Trophoblast cell (in vitro differentiated cells and primary cell): ENCODE measurements around the gene ANKS1B. TPM values are rescaled to one million over a fixed set of nuclear protein-coding genes. Genes with fewer than 3 reads are reported as not detected.
A peak's percentile ranks its signal among the peaks of the same experiment; 100 is the strongest.

Source experiments
- DNase-seq, 2 donors: peaks; one replicate each; pipeline ENCODE4 v3.0.0-alpha.2; 2016
- H2AFZ ChIP-seq: 2 replicates; pipeline ENCODE4 v1.6.1; 2013; ENCODE audit warnings: low read length, moderate library complexity, mild to moderate bottlenecking; ENCODE audit not compliant: insufficient read depth, poor library complexity
- H2AK5ac ChIP-seq: 2 replicates; pipeline ENCODE4 v1.6.1; 2013; ENCODE audit warnings: mild to moderate bottlenecking, low read length
- H2BK120ac ChIP-seq: 2 replicates; pipeline ENCODE4 v1.6.1; 2013; ENCODE audit warnings: low read length, mild to moderate bottlenecking, moderate library complexity; ENCODE audit not compliant: insufficient read depth, poor library complexity
- H2BK12ac ChIP-seq: 2 replicates; pipeline ENCODE4 v1.6.1; 2013; ENCODE audit warnings: mild to moderate bottlenecking, low read length, moderate library complexity
- H2BK5ac ChIP-seq: 2 replicates; pipeline ENCODE4 v1.6.1; 2013; ENCODE audit warnings: low read length, low read depth, moderate library complexity, mild to moderate bottlenecking; ENCODE audit not compliant: poor library complexity
- H3K14ac ChIP-seq: 2 replicates; pipeline ENCODE4 v1.6.1; 2013; ENCODE audit warnings: mild to moderate bottlenecking, low read length
- H3K18ac ChIP-seq: 2 replicates; pipeline ENCODE4 v1.6.1; 2013; ENCODE audit warnings: mild to moderate bottlenecking, low read length
- H3K23ac ChIP-seq: 2 replicates; pipeline ENCODE4 v1.6.1; 2013; ENCODE audit warnings: low read length
- H3K27ac ChIP-seq: 2 replicates; pipeline ENCODE4 v1.5.1; 2013; ENCODE audit warnings: low read depth, mild to moderate bottlenecking, inconsistent platforms, low read length, moderate library complexity
- H3K27me3 ChIP-seq: 2 replicates; pipeline ENCODE4 v1.6.1; 2013; ENCODE audit warnings: inconsistent platforms, mild to moderate bottlenecking, low read length, moderate library complexity; ENCODE audit not compliant: insufficient read depth
- H3K36me3 ChIP-seq, 2 experiments: 1 replicate in 1 of 2; 2 replicates in 1 of 2; pipeline ENCODE4 v1.6.1; 2013; ENCODE audit warnings: low read length in 2 of 2, mild to moderate bottlenecking in 2 of 2, moderate library complexity in 1 of 2; ENCODE audit not compliant: insufficient read depth in 2 of 2, control insufficient read depth in 1 of 2
- H3K4ac ChIP-seq: 2 replicates; pipeline ENCODE4 v1.6.1; 2013; ENCODE audit warnings: low read depth, mild to moderate bottlenecking, low read length, moderate library complexity
- H3K4me1 ChIP-seq, 2 experiments: 1 replicate in 1 of 2; 2 replicates in 1 of 2; pipeline ENCODE4 v1.6.1; 2013; ENCODE audit warnings: low read length in 2 of 2, mild to moderate bottlenecking in 2 of 2, moderate library complexity in 1 of 2; ENCODE audit not compliant: insufficient read depth in 2 of 2, control insufficient read depth in 1 of 2
- H3K4me2 ChIP-seq: 2 replicates; pipeline ENCODE4 v1.6.1; 2013; ENCODE audit warnings: inconsistent platforms, mild to moderate bottlenecking, low read length, moderate library complexity
- H3K4me3 ChIP-seq: 2 replicates; pipeline ENCODE4 v1.5.1; 2013; ENCODE audit warnings: mild to moderate bottlenecking, low read depth, low read length, inconsistent platforms
- H3K79me1 ChIP-seq: one replicate; pipeline ENCODE4 v1.6.1; 2013; ENCODE audit warnings: low read length
- H3K79me2 ChIP-seq: 2 replicates; pipeline ENCODE4 v1.6.1; 2013; ENCODE audit warnings: low read length, mild to moderate bottlenecking; ENCODE audit not compliant: control insufficient read depth, insufficient read depth, poor library complexity
- H3K9ac ChIP-seq: 2 replicates; pipeline ENCODE4 v1.6.1; 2013; ENCODE audit warnings: mild to moderate bottlenecking, low read length
- H3K9me3 ChIP-seq: 2 replicates; pipeline ENCODE4 v1.6.1; 2013; ENCODE audit warnings: low read depth, mild to moderate bottlenecking, control low read depth, inconsistent platforms, low read length; ENCODE audit not compliant: insufficient read depth
- H4K12ac ChIP-seq: 2 replicates; pipeline ENCODE4 v1.6.1; 2013; ENCODE audit warnings: low read depth, mild to moderate bottlenecking, low read length, moderate library complexity
- H4K8ac ChIP-seq: 2 replicates; pipeline ENCODE4 v1.6.1; 2013; ENCODE audit warnings: low read depth, mild to moderate bottlenecking, low read length, moderate library complexity
- H4K91ac ChIP-seq: one replicate; pipeline ENCODE4 v1.6.1; 2013; ENCODE audit warnings: low read depth, mild to moderate bottlenecking, low read length, moderate library complexity
- WGBS: extraction: QIAGEN DNeasy Blood & Tissue Kit; methylation state at CpG from one replicate; pipeline ENCODE4 v1.1.7; 2013; ENCODE audit warnings: missing lambda C conversion rate; ENCODE audit not compliant: insufficient read length, insufficient coverage; ENCODE audit errors: extremely low coverage; 5-methylcytosine and 5-hydroxymethylcytosine counted together
- polyA plus RNA-seq: library from polyadenylated mRNA; stranded (reverse); fragments of 200-250 nt; gene quantifications from 2 replicates; pipeline ENCODE4 v1.2.3, GENCODE V29; 2013

Gene ANKS1B
- 0.22 and 0.26 TPM in 2 replicates for polyA plus RNA-seq

- Histone ChIP-seq H3K4me1 (no peaks in the 10 kb centered on the region), H3K4me2 (peak within 1 kb of the TSS; percentile 89), H2BK5ac (no peak within 1 kb of the TSS), H3K4ac (no peak within 1 kb of the TSS), H4K8ac (peak within 1 kb of the TSS; percentile 29), H3K27ac (no peak within 1 kb of the TSS), H3K36me3 (no peaks in the 10 kb centered on the region), H3K4me3 (peak within 1 kb of the TSS; percentile 76), H3K14ac (no peak within 1 kb of the TSS), H2AFZ (peak within 1 kb of the TSS; percentile 93), H3K9ac (no peak within 1 kb of the TSS), H4K91ac (no peak within 1 kb of the TSS), H3K79me2 (no peaks in the 10 kb centered on the region), H3K79me1 (no peaks in the 10 kb centered on the region), H3K18ac (no peak within 1 kb of the TSS), H3K27me3 (no peaks in the 10 kb centered on the region), H4K12ac (no peak within 1 kb of the TSS), H3K9me3 (peaks cover 2% of the 10 kb centered on the region), H2BK12ac (no peak within 1 kb of the TSS), H2BK120ac (no peak within 1 kb of the TSS), H2AK5ac (no peak within 1 kb of the TSS), H3K23ac (no peak within 1 kb of the TSS)
- peak; percentile 57 to 73 for DNase-seq
- no CpG with 5 or more reads among the region's 98 CpGs for WGBS
Measured at GRCh38 chr12:99984271-99985128, at the start of gene ANKS1B. Gene ANKS1B, minus strand, starts transcription at chr12:99984936. Its CDS starts 699 bp downstream, at chr12:99984237.

GRCh38 chr12:100031836-100032235 lies 47.1 kb upstream of the ANKS1B start:
- Histone ChIP-seq H3K4me2 (no peak overlapping the region), H2BK5ac (no peak overlapping the region), H3K4me1 (no peaks in the 10 kb centered on the region), H2BK12ac (no peak overlapping the region), H3K4ac (no peak overlapping the region), H3K27me3 (no peaks in the 10 kb centered on the region), H3K14ac (no peak overlapping the region), H3K23ac (no peak overlapping the region), H3K9ac (no peak overlapping the region), H2BK120ac (no peak overlapping the region), H2AFZ (no peak overlapping the region), H3K79me1 (no peaks in the 10 kb centered on the region), H3K9me3 (no peaks in the 10 kb centered on the region), H3K4me3 (no peak overlapping the region), H3K27ac (no peak overlapping the region), H4K8ac (no peak overlapping the region), H3K36me3 (peaks cover 0 to 1% of the 10 kb centered on the region in 2 experiments), H3K18ac (no peak overlapping the region), H2AK5ac (no peak overlapping the region), H4K91ac (no peak overlapping the region), H4K12ac (no peak overlapping the region), H3K79me2 (no peaks in the 10 kb centered on the region)
- WGBS: no CpG with 5 or more reads among the region's 2 CpGs
- DNase-seq: no peak

GRCh38 chr12:100027671-100028070 lies 42.9 kb upstream of the ANKS1B start:
- H3K4me2 ChIP-seq: no peak overlapping the region
- H4K91ac ChIP-seq: no peak overlapping the region
- peak overlapping the region; percentile 35 for H3K23ac ChIP-seq
- H4K8ac ChIP-seq: no peak overlapping the region
- no peak overlapping the region for H2BK5ac ChIP-seq
- H2AFZ ChIP-seq: no peak overlapping the region
- H3K9ac ChIP-seq: no peak overlapping the region
- H3K4me3 ChIP-seq: no peak overlapping the region
- H3K79me1 ChIP-seq: no peaks in the 10 kb centered on the region
- no peak overlapping the region for H3K4ac ChIP-seq
- H2BK120ac ChIP-seq: no peak overlapping the region
- H2AK5ac ChIP-seq: no peak overlapping the region
- H3K14ac ChIP-seq: no peak overlapping the region
- no peak overlapping the region for H2BK12ac ChIP-seq
- no peaks in the 10 kb centered on the region for H3K9me3 ChIP-seq
- no peak overlapping the region for H3K18ac ChIP-seq
- no peaks in the 10 kb centered on the region for H3K79me2 ChIP-seq
- no peak overlapping the region for H3K27ac ChIP-seq
- H3K36me3 ChIP-seq: no peaks in the 10 kb centered on the region
- no peaks in the 10 kb centered on the region for H3K4me1 ChIP-seq
- WGBS: no CpG with 5 or more reads among the region's 3 CpGs
- no peak for DNase-seq
- H3K27me3 ChIP-seq: no peaks in the 10 kb centered on the region
- no peak overlapping the region for H4K12ac ChIP-seq

- no peak overlapping the region for H3K27ac ChIP-seq
- no peaks in the 10 kb centered on the region for H3K79me2 ChIP-seq
- H3K18ac ChIP-seq: no peak overlapping the region
- H2BK12ac ChIP-seq: no peak overlapping the region
- H3K79me1 ChIP-seq: no peaks in the 10 kb centered on the region
- H2AFZ ChIP-seq: no peak overlapping the region
- H2BK5ac ChIP-seq: no peak overlapping the region
- H3K4me3 ChIP-seq: no peak overlapping the region
- no peak overlapping the region for H3K14ac ChIP-seq
- H3K9ac ChIP-seq: no peak overlapping the region
- H3K9me3 ChIP-seq: peaks cover 2% of the 10 kb centered on the region
- H3K4ac ChIP-seq: no peak overlapping the region
- peak in 1 of 2 donors; percentile 58 for DNase-seq
- no peak overlapping the region for H2BK120ac ChIP-seq
- no peaks in the 10 kb centered on the region for H3K36me3 ChIP-seq
- H4K12ac ChIP-seq: no peak overlapping the region
- no CpG with 5 or more reads among the region's 1 CpG for WGBS
- no peak overlapping the region for H3K23ac ChIP-seq
- H3K4me1 ChIP-seq: no peaks in the 10 kb centered on the region
- no peak overlapping the region for H3K4me2 ChIP-seq
- H4K8ac ChIP-seq: no peak overlapping the region
- no peaks in the 10 kb centered on the region for H3K27me3 ChIP-seq
- no peak overlapping the region for H4K91ac ChIP-seq
- H2AK5ac ChIP-seq: no peak overlapping the region
Measured at GRCh38 chr12:100026241-100026640, 41.5 kb upstream of the ANKS1B start.
